HG03432 (cell line): ENCODE results near the gene MN1.

Source experiments
- ATAC-seq: cut with Tn5 transposase; IDR thresholded peaks from one replicate; pipeline ENCODE4 v1.9.1; 2021; ENCODE audit warnings: mild to moderate bottlenecking, moderate library complexity; ENCODE audit not compliant: unreplicated experiment

Gene MN1

GRCh38 chr22:27800250-27801201 lies 1.0 kb downstream of the MN1 start:
- ATAC-seq = no peak

- ATAC-seq = no peak
Measured at GRCh38 chr22:27799827-27800249, 1.7 kb downstream of the MN1 start.

GRCh38 chr22:27799015-27799826 lies 2.3 kb downstream of the MN1 start:
- ATAC-seq = no peak

- no peak for ATAC-seq
Measured at GRCh38 chr22:27798511-27799014, 3.0 kb downstream of the MN1 start.

GRCh38 chr22:27797520-27798391 lies 3.8 kb downstream of the MN1 start:
- no peak for ATAC-seq

GRCh38 chr22:27796829-27797519 lies 4.6 kb downstream of the MN1 start:
- ATAC-seq = no peak

- no peak for ATAC-seq
Measured at GRCh38 chr22:27795696-27796517, 5.6 kb downstream of the MN1 start.

GRCh38 chr22:27795053-27795452 lies 6.5 kb downstream of the MN1 start:
- ATAC-seq = no peak

GRCh38 chr22:27794226-27794625 lies 7.3 kb downstream of the MN1 start:
- no peak for ATAC-seq

GRCh38 chr22:27793576-27793975 lies 8.0 kb downstream of the MN1 start:
- no peak for ATAC-seq

GRCh38 chr22:27792452-27793161 lies 8.9 kb downstream of the MN1 start:
- no peak for ATAC-seq

GRCh38 chr22:27791859-27792241 lies 9.7 kb downstream of the MN1 start:
- no peak for ATAC-seq

- ATAC-seq = no peak
Measured at GRCh38 chr22:27791159-27791858, 10.2 kb downstream of the MN1 start.

- no peak for ATAC-seq
Measured at GRCh38 chr22:27790376-27791158, 11.0 kb downstream of the MN1 start.

- ATAC-seq = no peak
Measured at GRCh38 chr22:27788500-27789288, 12.9 kb downstream of the MN1 start.

GRCh38 chr22:27786965-27787364 lies 14.6 kb downstream of the MN1 start:
- no peak for ATAC-seq
